Endothelial cell of hepatic sinusoid (primary cell): ENCODE results near the gene LONRF3.

Experiments
- in situ Hi-C: cut with HindIII; loops from 2 replicates; pipeline ENCODE4 v1.10.0; 2017; ENCODE audit warnings: low sequenced_read_pairs

LONRF3 gene

DNA sequence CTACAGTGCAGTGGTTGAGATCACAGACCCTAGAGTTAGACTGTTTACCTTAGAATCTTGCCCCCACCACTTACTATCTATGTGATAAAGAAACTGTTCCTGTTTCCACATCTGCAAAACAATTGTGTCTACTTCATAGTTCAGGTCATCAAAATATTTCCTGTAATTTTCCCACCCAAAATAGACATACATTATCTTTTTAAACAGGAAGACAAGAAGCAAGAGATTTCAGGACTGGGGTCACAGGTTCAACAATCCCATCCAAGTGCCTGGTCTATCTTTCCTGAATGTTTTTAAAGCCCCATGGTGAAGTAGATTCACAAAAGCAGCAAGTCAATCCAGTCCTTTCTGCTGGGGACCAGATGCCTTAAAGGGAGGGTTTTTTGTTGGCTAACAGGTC is 56.6 kb downstream of the LONRF3 start:
- in situ Hi-C loops: no loop called here

DNA sequence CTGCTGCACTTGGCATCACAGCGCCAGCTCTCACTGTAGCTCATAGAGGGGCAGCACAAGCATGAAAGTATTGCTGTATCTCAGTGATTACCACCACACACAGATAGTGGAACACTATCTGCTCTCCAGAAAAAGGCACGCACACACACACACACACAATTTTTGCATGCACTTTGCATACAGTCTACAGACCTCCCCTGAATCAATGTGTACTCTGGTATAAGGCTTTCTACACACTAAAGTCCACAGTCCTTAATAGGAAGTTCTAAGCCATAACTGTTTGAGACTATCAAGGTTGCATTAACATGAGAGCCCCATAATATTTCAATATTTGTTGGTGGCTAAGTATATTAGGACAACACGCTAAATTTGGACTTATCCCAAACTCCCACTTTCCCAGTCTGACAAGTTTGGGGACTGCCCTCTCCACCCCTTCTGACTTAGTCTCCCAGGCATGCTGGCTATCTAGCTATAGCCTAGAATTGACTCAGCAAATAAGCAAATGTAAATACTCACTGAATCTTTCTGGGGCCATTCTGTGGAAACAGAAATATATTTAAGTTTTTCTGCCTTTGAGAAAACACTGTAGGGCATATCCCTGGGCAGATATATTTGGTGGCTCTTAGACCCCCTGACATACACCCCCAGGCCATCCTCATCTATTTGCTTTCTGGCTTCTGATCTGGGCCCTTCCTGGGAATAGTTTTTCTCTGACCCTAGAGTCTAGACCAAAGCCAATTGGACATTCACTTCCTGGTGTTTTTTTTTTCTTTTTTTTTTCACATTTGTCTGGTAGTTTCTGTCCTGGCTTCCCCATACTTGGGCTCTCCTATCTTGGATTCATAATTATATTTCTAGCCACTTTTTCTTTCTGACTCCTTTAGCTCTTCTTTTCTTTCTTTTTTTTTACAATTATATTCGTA is 62.0 kb downstream of the LONRF3 start:
- in situ Hi-C loops: no loop called here

DNA sequence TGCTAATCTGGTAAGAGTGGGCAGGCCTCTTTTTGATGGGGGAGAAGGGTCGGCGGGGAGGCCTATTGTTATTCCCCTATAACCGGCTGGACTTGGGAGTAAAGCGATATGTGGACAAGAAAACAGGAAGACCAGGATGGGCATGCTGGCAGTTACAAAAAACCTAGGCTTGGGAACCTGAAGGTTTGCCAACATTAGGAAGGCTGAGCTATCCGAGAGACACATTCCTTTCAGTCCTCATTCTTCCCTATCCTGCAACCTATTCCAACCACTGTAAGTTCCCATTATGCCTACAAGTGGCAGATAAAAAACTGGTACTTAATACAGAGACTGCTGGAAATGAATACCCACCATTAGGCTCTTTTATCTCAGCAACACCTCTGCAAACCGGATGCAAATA is 66.0 kb downstream of the LONRF3 start:
- in situ Hi-C loops: no loop called here

DNA sequence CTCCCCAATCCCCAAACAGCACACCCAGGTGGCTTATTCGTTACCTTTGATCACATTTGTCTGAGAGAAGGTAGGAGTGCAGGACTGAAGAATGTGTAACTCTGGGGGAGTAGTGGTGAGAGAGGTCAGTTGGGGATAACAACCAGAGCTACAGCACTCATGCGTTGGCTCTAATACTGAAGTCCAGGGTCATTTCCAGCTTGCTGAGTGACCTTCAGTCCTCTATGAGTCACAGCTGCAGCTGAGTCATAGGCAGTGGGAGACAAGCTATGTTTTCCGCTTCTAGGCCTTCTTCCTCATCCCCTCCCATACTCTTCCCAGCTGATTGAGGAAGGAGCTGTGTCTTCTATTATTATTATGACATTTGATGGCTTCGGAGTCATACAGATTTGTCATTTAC is 66.8 kb downstream of the LONRF3 start:
- in situ Hi-C loops: no loop called here

DNA sequence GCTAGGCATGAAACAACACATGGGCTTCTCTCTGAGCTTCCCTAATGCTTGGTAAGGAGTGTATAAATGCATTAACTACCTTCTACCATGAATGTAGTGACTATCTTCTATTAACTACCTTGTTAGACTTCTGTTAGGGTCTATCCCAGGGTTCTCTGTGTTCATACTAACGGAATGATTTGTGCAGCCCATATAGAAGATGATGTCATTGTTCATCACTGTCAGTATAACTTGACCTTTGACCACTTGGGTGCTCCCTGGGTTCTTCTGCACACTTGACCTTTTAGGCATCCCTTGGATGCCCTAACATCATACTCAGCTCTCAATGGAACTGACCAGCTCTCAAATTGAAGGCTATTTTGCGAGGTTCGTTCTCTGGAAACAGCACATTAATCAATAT is 67.6 kb downstream of the LONRF3 start:
- in situ Hi-C loops: no loop called here

DNA sequence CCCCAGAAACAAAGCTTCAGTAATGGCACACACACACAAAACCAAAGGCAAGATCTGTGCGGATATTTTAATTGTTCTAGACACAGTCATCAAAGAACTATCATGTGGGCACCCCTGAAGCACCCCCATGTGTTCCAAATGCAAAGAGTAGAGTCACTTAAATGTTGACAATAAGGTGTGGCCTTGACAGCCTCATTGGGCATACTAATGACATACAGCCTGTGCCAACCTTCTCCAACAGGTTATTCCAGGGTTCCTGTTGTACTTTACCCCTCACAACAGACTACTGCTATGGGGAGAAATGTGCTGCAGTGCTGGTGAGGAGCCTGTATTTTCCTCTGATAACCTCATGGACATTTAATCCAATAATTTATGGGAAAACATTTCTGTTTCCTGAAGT is 68.6 kb downstream of the LONRF3 start:
- in situ Hi-C loops: no loop called here

DNA sequence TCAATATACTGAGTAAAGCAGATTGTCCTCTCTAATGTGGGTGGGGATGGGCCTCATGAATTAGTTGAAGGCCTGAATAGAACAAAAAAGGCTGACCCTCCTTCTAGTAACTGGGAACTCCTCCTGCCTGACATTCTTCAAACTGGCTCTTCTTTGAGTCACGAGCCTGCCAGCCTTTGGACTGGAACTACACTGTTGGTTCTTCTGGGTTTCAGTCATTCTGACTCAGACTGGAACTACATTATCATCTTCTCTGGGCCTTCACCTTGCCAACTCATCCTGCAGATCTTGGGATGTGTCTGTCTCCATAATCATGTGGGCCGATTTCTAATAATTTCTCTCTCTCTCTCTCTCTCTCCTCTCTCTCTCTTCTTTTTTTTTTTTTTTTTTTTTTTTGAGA is 71.5 kb downstream of the LONRF3 start:
- in situ Hi-C loops: no loop called here

DNA sequence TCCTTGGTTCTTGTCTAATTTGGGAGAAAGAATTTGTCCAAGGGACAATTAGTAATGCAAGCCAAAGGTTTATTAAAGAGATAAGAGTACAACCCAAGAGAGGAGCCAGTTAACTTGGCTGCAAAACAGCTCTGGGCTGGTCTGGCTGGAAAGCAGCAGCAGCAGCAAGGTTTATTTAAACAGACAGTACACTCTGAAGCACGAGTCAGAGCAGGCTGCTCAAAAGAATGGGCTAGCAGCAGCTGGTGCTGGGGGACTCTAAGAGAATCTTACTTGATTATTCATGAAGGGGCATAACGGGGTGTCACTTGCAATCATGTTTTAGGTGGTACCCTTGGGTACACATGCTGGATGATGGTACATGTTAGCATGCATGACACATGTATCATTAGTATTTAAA is 81.3 kb downstream of the LONRF3 start:
- in situ Hi-C loops: loop anchor here (5.0 kb wide), 1 partner anchor 33 kb away; no protein-coding TSS in a partner anchor

DNA sequence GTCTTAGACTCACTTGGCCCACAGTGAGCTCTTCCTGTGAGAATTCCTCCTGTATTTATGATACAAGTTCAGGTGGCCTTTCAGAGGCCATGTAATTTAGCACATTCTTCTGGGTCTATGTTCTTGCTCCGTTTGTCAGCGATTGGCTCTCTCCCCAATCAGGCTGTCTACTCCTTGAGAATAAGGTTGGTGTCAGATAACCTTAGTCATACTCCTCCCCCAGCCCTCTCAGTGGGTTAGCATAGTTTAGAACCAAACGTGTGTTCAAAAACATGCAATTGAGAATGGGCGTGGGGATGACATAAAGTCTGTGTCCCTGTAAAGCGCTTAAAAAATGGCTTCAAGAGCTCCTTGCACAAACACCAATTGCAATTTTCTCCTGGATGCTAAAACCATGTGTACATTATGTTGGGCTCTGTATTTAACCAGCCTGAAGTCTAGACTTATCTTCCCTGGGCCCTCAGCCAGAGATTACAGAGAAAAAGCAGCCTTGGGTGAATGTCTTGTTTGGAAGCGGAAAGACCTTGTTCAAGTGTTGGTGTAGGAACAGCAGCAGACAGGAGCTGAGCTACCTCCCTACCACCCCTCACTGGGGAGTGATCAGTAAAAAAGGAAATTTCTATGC is 88.4 kb downstream of the LONRF3 start:
- in situ Hi-C loops: no loop called here

DNA sequence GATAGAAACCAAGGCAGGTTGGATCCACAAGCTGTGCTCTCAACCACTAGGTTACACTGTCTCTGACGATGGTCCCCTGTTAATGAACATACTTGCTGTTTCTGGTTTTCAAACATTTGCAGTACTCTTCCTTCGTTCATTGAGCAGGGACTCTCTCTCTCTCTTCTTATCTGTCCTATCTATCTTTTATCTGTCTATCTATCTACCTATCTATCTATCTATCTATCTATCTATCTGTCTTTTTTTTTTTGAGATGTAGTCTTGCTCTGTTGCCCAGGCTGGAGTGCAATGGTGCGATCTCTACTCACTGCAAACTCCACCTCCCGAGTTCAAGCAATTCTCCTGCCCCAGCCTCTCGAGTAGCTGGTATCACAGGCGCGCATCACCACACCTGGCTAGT is 89.0 kb downstream of the LONRF3 start:
- in situ Hi-C loops: no loop called here

DNA sequence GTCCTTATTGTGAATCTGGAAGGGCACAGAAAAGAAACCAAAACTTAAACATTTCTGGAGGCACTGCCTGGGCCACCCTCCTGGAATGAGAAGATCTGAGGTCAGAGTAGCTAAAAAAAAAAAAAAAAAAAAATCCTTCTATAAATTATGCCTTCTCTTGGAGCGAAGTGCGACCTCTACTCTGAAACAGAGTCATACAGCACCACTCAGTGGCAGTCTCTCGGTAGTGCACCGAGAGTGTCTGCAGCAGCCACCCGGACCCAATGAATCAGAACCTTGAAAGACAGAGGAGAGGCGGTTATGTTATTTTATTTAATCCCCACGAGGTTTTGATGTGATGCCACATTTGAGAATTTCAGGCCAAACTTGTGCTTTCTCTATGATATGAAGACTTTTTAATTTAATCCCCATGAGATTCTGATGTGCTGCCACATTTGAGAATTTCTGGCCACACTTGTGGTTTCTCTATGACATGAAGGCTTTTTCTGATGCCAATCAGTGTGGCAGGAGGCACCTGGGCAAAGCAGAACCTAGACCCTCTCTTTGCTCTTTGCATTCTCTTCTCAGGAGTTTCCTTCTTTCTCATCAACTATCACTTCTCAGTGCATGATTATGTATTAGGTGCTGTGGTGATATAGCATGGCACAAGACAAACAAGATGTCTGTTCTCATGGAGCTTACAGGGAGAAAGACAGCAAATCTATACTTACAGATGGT is 92.8 kb downstream of the LONRF3 start:
- in situ Hi-C loops: no loop called here
